T-helper 17 cell (primary cell): ENCODE data around the gene RETREG1. TPM values are rescaled to one million over a fixed set of nuclear protein-coding genes. Genes with fewer than 3 reads are reported as not detected.
"Not testable (repeated sequence)": the region's sequence is repeated elsewhere in the genome, so short reads cannot be mapped to it uniquely, and the experiment has no call there.

Experiments
- ATAC-seq: fragments of 150-1000 bp; cut with Tn5 transposase; 2 replicates; pipeline ENCODE4 v1.10.0; 2021; ENCODE audit warnings: mild to moderate bottlenecking, moderate library complexity
- DNase-seq, 3 donors: peaks; one replicate each; pipeline versions ENCODE4 v3.0.0 to v3.0.0-alpha.2; 2020 to 2021
- H3K9me3 ChIP-seq: one replicate; pipeline ENCODE4 v1.7.0; 2013; ENCODE audit warnings: low read length, mild to moderate bottlenecking; ENCODE audit not compliant: control insufficient read depth, poor library complexity, severe bottlenecking
- H3K27ac Mint-ChIP-seq: one replicate; pipeline ENCODE4 v1.8.0; 2022; ENCODE audit warnings: mild to moderate bottlenecking, moderate library complexity, mixed read lengths
- H3K27me3 Mint-ChIP-seq: one replicate; pipeline ENCODE4 v1.8.0; 2022; ENCODE audit warnings: mixed read lengths
- H3K36me3 Mint-ChIP-seq: one replicate; pipeline ENCODE4 v1.8.0; 2022; ENCODE audit warnings: low read depth, mixed read lengths
- H3K4me1 Mint-ChIP-seq: one replicate; pipeline ENCODE4 v1.8.0; 2022; ENCODE audit warnings: mild to moderate bottlenecking, mixed read lengths
- H3K4me3 Mint-ChIP-seq: one replicate; pipeline ENCODE4 v1.8.0; 2022; ENCODE audit warnings: mild to moderate bottlenecking, moderate library complexity, mixed read lengths
- total RNA-seq, 4 donors: library from RNA in 2 of 4; stranded (reverse) in 2 of 4; gene quantifications; one replicate each; pipeline ENCODE4 v1.2.3 and lab custom pipeline; 2022 to 2026

The RETREG1 gene, protein sequence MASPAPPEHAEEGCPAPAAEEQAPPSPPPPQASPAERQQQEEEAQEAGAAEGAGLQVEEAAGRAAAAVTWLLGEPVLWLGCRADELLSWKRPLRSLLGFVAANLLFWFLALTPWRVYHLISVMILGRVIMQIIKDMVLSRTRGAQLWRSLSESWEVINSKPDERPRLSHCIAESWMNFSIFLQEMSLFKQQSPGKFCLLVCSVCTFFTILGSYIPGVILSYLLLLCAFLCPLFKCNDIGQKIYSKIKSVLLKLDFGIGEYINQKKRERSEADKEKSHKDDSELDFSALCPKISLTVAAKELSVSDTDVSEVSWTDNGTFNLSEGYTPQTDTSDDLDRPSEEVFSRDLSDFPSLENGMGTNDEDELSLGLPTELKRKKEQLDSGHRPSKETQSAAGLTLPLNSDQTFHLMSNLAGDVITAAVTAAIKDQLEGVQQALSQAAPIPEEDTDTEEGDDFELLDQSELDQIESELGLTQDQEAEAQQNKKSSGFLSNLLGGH
- 10 to 100 TPM; 30.2 to 37.8 TPM for total RNA-seq
- 60.2 to 62.7 reads per million in 2 donors for total RNA-seq (lab: John Stamatoyannopoulos, UW)

DNA sequence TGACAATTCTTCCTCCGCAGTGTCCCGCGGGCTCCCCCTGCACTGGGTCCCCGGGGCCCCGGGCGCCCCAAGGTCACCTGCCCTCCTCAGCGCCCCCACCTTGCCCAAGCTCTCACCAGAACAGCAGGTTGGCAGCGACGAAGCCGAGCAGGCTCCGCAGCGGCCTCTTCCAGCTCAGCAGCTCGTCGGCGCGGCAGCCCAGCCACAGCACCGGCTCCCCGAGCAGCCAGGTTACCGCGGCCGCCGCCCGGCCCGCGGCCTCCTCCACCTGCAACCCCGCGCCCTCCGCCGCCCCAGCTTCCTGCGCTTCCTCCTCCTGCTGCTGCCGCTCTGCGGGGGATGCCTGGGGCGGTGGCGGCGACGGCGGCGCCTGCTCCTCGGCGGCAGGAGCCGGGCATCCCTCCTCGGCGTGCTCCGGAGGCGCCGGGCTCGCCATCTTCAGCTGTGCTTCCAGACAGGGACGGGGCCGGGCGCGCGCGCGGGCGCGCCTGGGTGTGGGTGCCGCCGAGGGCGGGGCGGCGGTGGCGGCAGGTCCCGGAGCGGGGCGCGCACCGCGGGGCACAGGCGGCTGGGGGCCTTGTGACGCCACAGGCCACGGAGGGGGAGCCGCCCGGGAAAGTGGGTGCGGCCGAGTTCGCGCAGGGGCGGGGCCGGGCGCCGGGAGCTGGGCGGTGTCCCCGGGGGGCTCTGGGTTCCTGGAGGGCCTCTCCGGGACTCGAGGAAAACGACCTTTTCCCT is at the start of gene RETREG1:
TSS of gene RETREG1 (minus strand) at position 462 of the 738 bp plus-strand sequence. CDS start at position 436, 26 bp downstream.
- Mint-ChIP-seq H3K4me1 (peaks cover 30% of the 10 kb centered on the region), H3K36me3 (peaks cover 12% of the 10 kb centered on the region), H3K27ac (no peak within 1 kb of the TSS), H3K27me3 (no peaks in the 10 kb centered on the region), H3K4me3 (no peak within 1 kb of the TSS)
- peak; percentile 90 for ATAC-seq
- no peaks in the 10 kb centered on the region for H3K9me3 ChIP-seq
- peak; percentile 79 to 86 (median 80) for DNase-seq

DNA sequence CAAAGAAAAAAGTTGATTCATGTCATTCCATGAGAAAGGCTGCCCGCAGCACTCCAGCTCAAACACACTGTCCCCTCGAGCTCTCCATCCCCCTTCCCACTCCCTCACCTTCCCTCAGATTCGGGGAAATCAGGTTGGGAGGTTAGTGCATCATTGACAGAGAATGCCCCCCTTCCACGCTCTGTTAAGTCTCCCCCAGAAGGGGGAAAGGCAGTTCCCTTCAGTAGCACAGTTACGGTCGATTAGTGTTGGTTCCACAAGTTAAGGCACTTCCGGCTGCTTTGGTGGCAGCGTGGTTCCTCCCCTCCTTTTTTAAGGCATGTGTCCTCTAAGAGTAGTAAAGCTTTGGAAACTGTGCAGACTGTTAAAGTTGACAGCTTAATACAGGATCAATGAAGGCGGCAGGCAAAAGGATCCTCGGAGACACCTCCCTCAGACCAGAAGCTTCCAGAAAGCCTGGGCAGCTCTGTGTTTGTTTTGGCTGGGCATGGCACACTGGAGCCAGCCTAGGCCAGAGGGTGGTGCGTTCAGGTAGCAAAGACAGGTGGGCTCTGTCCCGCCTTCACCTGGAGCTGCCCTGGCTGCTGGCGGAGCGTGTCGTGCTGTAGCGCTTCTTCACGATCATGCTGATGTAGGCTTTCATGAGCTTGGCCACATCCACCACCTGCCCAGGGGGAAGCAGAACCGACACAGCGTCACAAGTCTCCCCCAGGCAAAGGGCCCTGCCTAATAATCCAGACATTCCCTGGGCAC is 49.5 kb upstream of the RETREG1 start:
- ATAC-seq, result no peak
- peaks cover 10% of the 10 kb centered on the region for H3K27me3 Mint-ChIP-seq
- no peak overlapping the region for H3K27ac Mint-ChIP-seq
- no peaks in the 10 kb centered on the region for H3K9me3 ChIP-seq
- no peaks in the 10 kb centered on the region for H3K4me1 Mint-ChIP-seq
- no peak for DNase-seq
- no peak overlapping the region for H3K4me3 Mint-ChIP-seq
- H3K36me3 Mint-ChIP-seq, result no peaks in the 10 kb centered on the region

DNA sequence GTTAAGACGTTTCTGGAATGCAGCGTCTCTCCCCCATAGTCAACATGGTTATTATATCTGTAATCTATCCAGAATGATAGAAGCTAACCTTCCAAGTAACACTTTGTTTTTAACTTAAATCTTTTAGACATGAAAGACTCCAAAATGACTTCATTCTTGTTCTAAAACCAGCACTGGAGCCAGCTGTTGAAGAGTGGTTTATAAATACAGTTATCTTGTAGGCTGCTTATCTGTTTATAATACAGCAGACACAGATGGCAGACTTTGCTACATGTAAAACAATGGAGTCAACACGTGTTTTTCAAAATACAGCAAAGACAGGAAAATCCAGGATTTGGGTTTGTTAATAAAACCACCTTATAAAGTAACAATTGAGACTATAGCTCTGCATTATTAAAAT is 48.8 kb upstream of the RETREG1 start:
- no peak overlapping the region for H3K4me3 Mint-ChIP-seq
- no peaks in the 10 kb centered on the region for H3K4me1 Mint-ChIP-seq
- peaks cover 10% of the 10 kb centered on the region for H3K27me3 Mint-ChIP-seq
- ATAC-seq, result no peak
- H3K27ac Mint-ChIP-seq, result no peak overlapping the region
- H3K36me3 Mint-ChIP-seq, result no peaks in the 10 kb centered on the region
- no peak for DNase-seq
- no peaks in the 10 kb centered on the region for H3K9me3 ChIP-seq

DNA sequence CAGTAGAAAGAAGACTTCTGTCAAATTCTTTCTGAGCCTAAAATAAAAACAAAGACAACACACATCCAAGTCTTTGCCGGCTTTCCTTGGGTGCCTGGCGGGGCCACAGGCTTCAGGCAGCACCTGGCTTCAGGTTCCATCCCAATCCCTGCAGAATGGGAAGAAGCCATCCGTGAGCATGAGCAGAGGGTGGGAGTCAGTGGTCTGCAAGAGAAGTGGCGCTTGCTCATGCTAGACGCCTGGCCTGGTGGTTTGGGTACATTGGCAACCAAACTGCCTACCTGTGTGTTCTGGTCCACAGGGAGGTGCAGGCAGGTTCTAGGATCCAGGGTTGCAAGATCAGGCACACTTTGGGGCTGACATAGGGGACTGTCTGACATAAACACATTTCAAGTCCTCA is 47.6 kb upstream of the RETREG1 start:
- ATAC-seq, result no peak
- peaks cover 15% of the 10 kb centered on the region for H3K27me3 Mint-ChIP-seq
- H3K4me3 Mint-ChIP-seq, result no peak overlapping the region
- H3K9me3 ChIP-seq, result no peaks in the 10 kb centered on the region
- DNase-seq, result no peak
- no peak overlapping the region for H3K27ac Mint-ChIP-seq
- no peaks in the 10 kb centered on the region for H3K36me3 Mint-ChIP-seq
- H3K4me1 Mint-ChIP-seq, result no peaks in the 10 kb centered on the region

DNA sequence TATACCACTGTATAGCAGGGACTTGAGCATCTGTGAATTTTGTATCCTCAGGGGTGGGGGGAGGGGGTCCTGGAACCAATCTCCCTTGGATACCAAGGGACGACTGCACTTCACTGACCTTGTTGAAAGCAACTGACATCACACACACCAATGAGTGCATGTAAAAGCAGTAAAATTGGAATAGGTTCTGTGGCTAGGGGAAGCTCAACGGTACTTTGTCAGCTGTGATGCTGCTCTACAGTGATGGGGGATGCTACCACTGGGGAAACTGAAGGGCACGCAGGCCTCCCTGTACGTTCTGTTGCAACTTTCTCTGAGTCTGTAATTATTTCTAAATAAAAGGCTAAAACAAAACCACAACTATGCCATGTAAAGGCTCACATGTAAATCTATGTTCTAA is 47.0 kb upstream of the RETREG1 start:
- ATAC-seq (no peak), DNase-seq (no peak)
- Mint-ChIP-seq H3K27me3 (peaks cover 15% of the 10 kb centered on the region), H3K27ac (no peak overlapping the region), H3K36me3 (no peaks in the 10 kb centered on the region), H3K4me1 (no peaks in the 10 kb centered on the region), H3K4me3 (no peak overlapping the region)
- no peaks in the 10 kb centered on the region for H3K9me3 ChIP-seq

DNA sequence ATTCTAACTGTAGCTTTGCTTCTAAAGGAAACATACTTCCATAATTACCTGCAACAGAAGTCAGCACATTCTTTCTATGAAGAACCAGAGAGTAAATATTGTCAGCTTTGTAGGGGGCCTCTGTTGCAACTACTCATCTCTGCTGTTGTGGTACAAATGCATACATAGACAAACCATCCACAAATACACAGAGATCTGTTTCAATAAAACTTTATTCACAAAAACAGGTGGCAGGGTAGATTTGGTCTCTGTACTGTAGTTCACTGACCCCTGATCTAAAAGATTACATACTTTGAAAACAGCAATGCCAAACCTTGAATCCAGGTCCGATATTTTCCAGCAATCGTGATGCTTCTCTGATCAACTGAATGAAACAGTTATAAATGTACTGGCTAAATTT is 44.9 kb upstream of the RETREG1 start:
- peaks cover 17% of the 10 kb centered on the region for H3K27me3 Mint-ChIP-seq
- ATAC-seq (no peak), DNase-seq (no peak)
- peaks cover 2% of the 10 kb centered on the region for H3K36me3 Mint-ChIP-seq
- H3K9me3 ChIP-seq, result no peaks in the 10 kb centered on the region
- no peak overlapping the region for H3K27ac Mint-ChIP-seq
- no peaks in the 10 kb centered on the region for H3K4me1 Mint-ChIP-seq
- no peak overlapping the region for H3K4me3 Mint-ChIP-seq

DNA sequence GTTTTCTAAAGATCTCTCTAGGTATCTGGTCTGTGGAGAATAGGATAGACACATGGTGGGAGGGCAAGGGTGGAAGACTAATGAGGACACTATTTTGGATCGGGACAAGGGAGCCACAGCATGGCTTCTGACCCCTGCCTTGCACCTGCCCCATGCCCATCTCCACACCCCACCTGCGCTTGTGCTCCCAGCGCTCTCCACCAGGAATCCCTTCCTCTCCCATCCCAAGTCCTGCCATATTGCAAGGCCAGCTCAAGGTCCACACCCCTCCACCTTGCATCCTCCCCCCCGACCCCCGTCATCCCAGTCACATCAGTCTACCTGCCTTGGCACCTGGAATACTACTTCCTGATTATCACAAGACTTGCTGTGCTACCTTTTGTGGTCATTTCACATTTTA is 44.2 kb upstream of the RETREG1 start:
- Mint-ChIP-seq H3K4me1 (no peaks in the 10 kb centered on the region), H3K4me3 (no peak overlapping the region), H3K27me3 (peaks cover 21% of the 10 kb centered on the region), H3K27ac (no peak overlapping the region), H3K36me3 (peaks cover 4% of the 10 kb centered on the region)
- ATAC-seq (no peak), DNase-seq (no peak)
- no peaks in the 10 kb centered on the region for H3K9me3 ChIP-seq

DNA sequence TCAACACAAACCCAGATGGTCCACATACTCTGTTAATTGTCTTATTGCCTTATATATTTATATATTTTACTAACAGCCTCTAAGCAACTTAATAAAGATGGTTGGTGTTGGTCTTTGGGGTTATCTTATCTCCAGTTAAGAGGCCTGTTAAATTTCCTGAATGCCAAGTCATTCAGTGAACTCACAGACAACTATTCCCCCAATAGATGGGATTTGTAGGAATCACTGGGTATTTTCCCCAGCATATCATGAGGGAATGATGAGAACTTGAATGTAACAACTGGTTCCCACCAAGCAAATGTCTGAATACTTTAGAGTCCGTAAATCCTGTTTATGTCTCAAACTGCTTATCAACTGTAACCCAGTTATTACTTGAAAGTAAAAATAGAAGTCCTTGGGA is 42.7 kb upstream of the RETREG1 start:
- H3K9me3 ChIP-seq, result no peaks in the 10 kb centered on the region
- Mint-ChIP-seq H3K27ac (no peak overlapping the region), H3K36me3 (peaks cover 4% of the 10 kb centered on the region), H3K4me3 (no peak overlapping the region), H3K27me3 (peaks cover 28% of the 10 kb centered on the region), H3K4me1 (no peaks in the 10 kb centered on the region)
- DNase-seq (no peak), ATAC-seq (no peak)

DNA sequence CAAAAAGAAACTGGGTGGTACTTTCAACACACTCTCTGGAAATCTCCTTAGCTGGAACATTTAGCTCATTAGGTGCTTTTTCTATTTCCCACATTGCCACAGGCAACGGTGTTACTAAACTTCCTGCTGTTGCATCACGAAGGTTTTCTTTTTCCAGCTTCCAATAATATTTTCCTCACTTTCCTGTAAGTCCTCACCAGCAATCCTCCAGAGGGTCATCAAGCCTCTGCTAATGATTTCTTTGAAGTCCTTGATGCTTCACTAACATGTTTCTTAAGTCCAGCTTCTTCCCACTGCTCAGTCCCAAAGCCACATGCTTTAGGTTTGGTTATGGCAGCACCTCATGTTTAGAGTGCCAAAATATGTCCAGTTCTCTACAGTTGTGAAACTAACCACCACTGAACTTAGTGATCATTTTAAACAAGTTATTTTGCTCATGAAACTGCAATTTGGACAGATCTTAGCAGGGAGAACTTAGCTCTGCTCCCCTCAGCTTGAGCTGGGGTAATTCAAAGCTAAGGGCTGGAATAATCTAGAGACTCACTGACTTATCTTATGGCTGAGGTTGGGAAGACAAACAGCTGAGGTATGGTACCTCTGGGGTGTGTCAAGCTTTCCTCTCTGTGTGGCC is 39.9 kb upstream of the RETREG1 start:
- peaks cover 29% of the 10 kb centered on the region for H3K27me3 Mint-ChIP-seq

DNA sequence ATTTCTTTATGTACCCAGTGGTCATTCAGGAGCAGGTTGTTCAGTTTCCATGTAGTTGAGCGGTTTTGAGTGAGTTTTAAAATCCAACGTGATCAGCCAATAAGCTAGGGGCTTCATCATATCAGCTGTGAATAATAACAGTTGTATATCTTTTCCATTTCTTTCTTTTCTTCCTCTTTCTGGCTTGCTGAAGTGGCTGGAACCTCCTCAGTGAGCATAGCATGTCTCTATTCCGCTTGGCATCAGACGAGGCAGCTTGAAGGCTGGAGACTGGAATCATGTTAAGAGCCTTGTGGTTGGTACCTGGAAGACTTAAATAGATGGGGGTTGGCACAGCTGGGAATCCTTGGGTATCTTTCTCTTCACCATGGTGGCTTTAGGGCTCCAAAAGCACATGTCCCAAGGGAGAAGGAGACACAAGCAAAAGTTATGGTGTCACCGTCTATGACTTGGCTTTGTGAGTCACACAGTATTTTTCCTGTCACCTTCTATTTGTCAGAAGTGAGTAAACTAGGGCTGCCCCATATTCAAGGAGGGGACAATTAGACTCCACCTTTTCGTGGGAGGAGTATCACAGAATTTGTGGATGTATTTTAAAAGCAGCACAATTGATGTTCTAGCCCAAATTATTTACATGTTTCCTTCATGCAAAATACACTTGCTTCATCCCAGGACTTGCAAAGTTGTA is 38.0 kb upstream of the RETREG1 start:
- H3K9me3 ChIP-seq, result no peaks in the 10 kb centered on the region
- Mint-ChIP-seq H3K27ac (no peak overlapping the region), H3K4me1 (no peaks in the 10 kb centered on the region), H3K4me3 (no peak overlapping the region), H3K27me3 (peaks cover 24% of the 10 kb centered on the region), H3K36me3 (peaks cover 4% of the 10 kb centered on the region)
- DNase-seq (no peak), ATAC-seq (no peak)

More for the DNA sequence above, 39.9 kb upstream of the RETREG1 start:
- Mint-ChIP-seq H3K36me3 (peaks cover 4% of the 10 kb centered on the region), H3K4me3 (no peak overlapping the region), H3K4me1 (no peaks in the 10 kb centered on the region), H3K27ac (no peak overlapping the region)
- ATAC-seq (no peak), DNase-seq (no peak)
- no peaks in the 10 kb centered on the region for H3K9me3 ChIP-seq

DNA sequence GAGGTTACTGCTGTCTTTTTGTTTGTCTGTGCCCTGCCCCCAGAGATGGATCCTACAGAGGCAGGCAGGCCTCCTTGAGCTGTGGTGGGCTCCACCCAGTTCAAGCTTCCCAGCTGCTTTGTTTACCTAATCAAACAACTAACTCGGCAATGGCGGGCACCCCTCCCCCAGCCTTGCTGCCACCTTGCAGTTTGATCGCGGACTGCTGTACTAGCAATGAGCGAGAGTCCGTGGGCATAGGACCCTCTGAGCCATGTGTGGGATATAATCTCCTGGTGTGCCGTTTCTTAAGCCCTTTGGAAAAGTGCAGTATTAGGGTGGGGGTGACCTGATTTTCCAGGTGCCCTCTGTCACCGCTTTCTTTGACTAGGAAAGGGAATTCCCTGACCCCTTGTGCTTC is 31.9 kb upstream of the RETREG1 start:
- not testable (repeated sequence) for H3K27me3 Mint-ChIP-seq

DNA sequence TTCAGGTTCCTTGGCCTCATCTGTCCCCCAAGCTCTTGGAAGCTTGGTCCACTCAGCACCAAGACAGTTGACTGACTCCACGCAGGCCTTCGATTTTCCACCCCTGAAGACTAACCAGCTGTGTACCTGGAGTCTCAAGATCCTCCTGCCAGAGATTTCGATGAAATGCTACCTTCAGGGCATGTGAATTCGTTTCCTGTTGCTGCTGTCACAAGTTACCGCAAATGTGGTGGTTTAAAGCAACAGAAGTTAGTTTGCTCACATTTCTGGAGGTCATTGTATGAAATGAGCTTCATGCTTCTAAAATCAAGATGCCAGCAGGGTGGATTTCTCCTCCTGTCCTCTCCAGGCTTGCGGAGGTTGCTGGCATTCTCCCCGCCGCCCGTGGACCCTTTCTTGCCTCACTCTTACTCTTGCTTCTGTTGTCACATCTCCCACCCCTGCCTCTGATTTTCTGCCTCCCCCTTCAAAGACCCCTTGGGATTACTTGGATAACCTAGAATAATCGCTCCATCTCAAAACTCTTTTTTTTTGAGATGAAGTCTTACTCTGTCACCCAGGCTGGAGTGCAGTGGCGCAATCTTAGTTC is 27.6 kb upstream of the RETREG1 start:
- peaks cover 2% of the 10 kb centered on the region for H3K36me3 Mint-ChIP-seq
- H3K4me3 Mint-ChIP-seq, result no peak overlapping the region
- H3K9me3 ChIP-seq, result no peaks in the 10 kb centered on the region
- no peak overlapping the region for H3K27ac Mint-ChIP-seq
- H3K4me1 Mint-ChIP-seq, result peaks cover 4% of the 10 kb centered on the region
- ATAC-seq, result no peak
- DNase-seq, result no peak
- no peaks in the 10 kb centered on the region for H3K27me3 Mint-ChIP-seq

More for the DNA sequence above, 31.9 kb upstream of the RETREG1 start:
- not testable (repeated sequence) for H3K4me1 Mint-ChIP-seq, H3K4me3 Mint-ChIP-seq, H3K27ac Mint-ChIP-seq, H3K36me3 Mint-ChIP-seq, DNase-seq, ATAC-seq, H3K9me3 ChIP-seq
